GM19025 (cell line): ENCODE measurements around the gene GLYATL1.
"Not testable (repeated sequence)": the region's sequence is repeated elsewhere in the genome, so short reads cannot be mapped to it uniquely, and the experiment has no call there.

Source experiments
- ATAC-seq: cut with Tn5 transposase; IDR thresholded peaks from one replicate; pipeline ENCODE4 v1.9.1; 2021; ENCODE audit warnings: mild to moderate bottlenecking, low read depth, moderate library complexity; ENCODE audit not compliant: unreplicated experiment

The GLYATL1 gene

DNA sequence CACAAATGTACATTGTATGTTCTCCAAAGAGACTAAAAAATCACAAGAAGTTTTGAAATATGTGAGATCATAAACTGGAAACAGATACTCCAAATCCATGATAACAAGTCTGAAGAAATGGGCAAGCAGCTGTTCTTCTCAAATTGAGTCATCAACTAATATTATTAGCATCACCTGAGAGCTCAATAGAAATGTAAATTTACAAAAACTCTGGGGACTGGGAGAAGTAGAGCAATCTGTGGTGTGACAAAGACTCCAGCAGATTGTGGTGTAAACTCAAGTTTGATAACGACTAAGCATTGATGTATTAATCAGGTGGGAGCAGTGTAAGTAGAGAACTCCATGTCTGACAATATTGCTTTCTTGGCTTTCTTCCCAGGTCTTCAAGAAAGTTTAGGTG is 53.2 kb downstream of the GLYATL1 start:
- no peak for ATAC-seq

DNA sequence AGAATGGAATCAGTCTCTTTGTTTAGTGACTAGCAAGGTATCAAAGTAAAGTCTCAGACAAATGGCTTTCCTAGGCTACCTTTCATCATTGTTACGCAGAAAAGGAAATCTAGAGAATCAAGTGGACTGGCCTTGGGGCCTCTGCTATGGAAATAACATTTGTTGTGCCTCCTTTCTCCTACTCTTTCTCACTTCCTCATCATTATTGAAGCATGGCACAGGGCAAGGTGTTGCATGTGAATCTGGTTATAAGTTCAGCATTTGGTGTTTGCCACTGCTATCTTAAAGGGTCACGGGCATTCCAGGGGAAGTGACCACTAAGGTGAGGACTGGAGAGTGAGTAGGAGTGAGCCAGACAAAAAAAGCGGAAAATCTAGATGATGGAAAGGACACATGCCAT is 54.9 kb downstream of the GLYATL1 start:
- no peak for ATAC-seq

DNA sequence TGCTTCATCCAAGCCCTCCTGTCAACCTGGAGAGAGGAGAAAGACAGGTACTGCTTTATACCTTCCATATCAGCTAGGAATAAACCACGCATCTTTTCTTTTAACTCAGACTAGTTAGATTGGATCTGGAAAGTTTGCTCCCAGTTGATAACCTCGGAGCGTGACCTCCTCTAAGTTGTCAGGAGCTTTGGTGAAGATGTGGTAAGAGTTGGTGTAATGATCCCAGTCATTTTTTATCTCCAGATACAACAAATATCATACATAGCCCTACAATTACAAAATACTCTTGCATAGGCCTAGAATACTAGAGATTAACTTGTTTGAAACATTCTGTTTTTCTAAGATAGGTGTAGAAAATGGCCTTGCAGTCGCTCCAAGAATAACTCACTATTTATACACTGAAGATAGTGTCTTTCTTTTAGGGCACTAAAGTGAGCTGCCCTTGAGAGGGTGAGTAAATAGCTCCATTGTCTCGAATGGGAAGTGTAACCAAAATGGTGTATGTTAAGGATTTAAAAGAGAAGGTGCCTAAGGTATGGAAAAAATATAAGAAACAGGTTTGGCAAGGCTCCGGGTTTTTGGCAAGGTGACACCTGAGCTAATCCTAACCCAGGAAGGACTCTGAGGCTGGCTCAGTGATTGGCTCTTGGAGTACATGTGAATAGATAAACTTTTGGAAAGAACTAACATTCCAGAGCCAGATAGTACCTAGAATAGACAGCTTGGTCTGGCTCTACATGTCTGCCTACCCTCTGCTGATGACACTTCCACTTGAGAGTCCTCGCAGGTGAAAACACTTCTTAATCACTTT is 59.4 kb downstream of the GLYATL1 start:
- no peak for ATAC-seq

DNA sequence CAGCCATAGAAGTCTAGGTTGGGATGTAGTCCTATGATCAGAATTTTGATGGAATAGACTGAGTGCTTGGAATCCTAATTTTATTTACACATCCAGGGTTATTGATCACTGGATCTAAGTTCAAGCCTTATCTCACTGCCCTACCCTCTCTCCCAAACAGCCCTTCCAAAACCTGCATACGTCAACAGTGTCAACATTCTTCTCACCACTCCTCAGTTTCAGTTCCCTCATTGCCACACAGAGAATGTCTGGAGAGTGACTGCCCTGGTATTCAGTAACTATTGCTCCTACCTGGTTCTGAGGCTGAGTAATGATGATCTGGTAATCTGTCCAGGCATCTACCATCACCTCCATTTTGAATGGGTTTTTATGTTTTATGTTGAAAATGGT is 60.0 kb downstream of the GLYATL1 start:
- no peak for ATAC-seq

DNA sequence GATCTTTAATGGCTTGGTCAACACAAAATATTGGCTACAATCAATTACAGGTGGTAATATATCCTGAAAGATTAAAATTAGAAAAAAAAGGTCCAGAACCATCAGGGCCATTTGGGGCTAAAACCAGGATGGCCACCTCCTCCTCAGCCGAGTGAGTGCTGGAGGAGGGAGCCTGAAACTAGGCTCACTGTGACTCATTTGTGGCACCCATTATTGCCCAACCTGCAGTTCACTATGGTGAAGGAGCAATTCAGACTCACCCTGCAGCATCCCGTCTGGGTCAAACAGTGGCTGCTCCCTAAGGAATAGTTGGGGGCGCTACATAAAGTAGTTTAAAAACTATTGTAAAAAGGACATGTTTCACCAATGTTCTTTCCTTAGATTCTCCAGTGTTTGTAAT is 60.7 kb downstream of the GLYATL1 start:
- ATAC-seq, result no peak

DNA sequence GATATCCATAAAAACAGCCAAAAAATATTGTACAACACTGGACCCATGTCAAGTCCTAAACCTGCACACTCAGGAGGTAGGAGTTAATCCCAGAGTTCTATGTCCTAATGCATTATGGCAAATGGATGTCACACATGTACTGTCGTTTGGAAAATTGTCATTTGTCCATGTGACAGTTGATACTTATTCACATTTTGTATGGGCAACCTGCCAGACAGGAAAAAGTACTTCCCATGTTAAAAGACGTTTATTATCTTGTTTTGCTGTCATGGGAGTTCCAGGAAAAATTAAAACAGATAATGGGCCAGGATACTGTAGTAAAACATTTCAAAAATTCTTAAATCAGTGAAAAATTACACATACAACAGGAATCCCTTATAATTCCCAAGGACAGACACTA is 62.7 kb downstream of the GLYATL1 start:
- ATAC-seq, result not testable (repeated sequence)
